Measurements from ENCODE around the gene EYA2. TPM values are rescaled to one million over a fixed set of nuclear protein-coding genes. Genes with fewer than 3 reads are reported as not detected.

EYA2 gene
- total RNA-seq, 1 donor from 2014 or later, result 15.4 TPM

DNA sequence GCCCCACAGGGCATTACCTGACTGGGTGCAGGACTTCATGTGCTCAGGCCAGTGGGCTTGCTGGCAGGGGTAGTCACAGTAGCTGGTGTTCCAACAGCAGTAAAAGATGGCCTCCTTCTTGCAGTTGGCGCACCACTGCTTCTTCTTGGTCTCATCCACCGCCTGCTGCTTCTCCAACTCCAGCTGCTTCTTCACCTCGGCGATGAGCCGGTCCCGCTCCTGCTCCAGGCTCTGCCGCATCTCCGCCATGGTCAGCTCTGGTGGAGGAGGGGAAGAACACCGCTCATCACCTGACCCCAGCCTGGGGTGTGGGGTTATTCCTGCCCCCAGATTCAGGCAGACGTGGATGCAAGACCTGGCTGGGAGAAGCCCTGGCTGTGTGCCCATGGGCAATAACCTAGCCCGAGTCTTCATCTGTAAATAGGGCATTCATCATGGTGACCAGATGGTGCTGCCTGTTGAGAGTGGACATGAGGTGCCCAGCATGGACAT, 329.7 kb downstream of the EYA2 start:
- no peak overlapping the region for H3K4me3 ChIP-seq
- DNase-seq (ENCODE audit: low spot score in 2 of 2), result no peak
- no peak overlapping the region for H3K27ac ChIP-seq
- H3K9me3 ChIP-seq, result no peaks in the 10 kb centered on the region
- peaks cover 56 to 91% of the 10 kb centered on the region in 2 donors for H3K36me3 ChIP-seq
- H3K4me1 ChIP-seq, result no peaks in the 10 kb centered on the region
- H3K27me3 ChIP-seq, result no peaks in the 10 kb centered on the region
- TF ChIP-seq, protein P1, sequence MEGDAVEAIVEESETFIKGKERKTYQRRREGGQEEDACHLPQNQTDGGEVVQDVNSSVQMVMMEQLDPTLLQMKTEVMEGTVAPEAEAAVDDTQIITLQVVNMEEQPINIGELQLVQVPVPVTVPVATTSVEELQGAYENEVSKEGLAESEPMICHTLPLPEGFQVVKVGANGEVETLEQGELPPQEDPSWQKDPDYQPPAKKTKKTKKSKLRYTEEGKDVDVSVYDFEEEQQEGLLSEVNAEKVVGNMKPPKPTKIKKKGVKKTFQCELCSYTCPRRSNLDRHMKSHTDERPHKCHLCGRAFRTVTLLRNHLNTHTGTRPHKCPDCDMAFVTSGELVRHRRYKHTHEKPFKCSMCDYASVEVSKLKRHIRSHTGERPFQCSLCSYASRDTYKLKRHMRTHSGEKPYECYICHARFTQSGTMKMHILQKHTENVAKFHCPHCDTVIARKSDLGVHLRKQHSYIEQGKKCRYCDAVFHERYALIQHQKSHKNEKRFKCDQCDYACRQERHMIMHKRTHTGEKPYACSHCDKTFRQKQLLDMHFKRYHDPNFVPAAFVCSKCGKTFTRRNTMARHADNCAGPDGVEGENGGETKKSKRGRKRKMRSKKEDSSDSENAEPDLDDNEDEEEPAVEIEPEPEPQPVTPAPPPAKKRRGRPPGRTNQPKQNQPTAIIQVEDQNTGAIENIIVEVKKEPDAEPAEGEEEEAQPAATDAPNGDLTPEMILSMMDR (IDR thresholded peaks at IDR 0.05), result no peak
- intact Hi-C loops (cut with DNase I), result no loop called here

DNA sequence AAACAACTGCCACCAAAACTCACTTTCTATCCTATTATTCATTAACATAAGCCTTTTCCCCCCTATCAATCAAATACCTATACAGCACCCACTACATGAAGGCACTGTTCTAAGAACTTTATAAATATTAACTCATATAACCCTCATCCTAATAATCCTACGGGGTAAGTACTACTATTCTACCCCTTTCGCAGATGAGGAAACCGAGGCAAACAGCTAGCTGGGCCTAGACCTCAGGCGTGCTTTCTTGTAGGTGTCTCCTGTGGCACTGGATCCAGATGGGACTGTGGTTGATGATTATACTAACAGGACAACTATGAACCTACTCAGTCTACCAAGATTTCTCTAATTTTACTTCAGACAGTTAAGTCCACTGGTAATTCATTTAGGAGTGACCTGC, 330.2 kb downstream of the EYA2 start:
- Histone ChIP-seq H3K9me3 (no peaks in the 10 kb centered on the region), H3K4me3 (no peak overlapping the region), H3K27me3 (no peaks in the 10 kb centered on the region), H3K4me1 (no peaks in the 10 kb centered on the region), H3K36me3 (peaks cover 55 to 90% of the 10 kb centered on the region in 2 donors), H3K27ac (no peak overlapping the region)
- intact Hi-C loops (cut with DNase I), result no loop called here
- no peak for DNase-seq (ENCODE audit: low spot score in 2 of 2)
- TF ChIP-seq, protein P1 (IDR thresholded peaks at IDR 0.05), result no peak

DNA sequence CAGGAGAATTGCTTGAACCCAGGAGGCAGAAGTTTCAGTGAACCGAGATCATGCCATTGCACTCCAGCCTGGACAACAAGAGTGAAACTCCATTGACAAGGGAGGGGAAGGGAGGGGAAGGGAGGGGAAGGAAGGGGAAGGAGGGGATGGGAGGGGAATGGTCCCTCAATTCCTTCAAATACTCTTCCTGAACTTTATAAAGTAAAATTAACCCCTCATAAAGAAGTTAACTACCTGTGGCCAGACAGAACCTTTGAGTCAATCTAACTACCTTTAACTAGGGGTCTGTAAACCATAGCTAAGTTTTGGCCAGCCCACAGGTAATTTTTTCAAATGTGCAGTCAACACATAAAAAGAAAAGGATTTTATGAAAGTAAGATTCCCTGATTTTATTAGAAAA, 330.8 kb downstream of the EYA2 start:
- peaks cover 50 to 87% of the 10 kb centered on the region in 2 donors for H3K36me3 ChIP-seq
- H3K27me3 ChIP-seq, result no peaks in the 10 kb centered on the region
- H3K4me3 ChIP-seq, result no peak overlapping the region
- H3K27ac ChIP-seq, result no peak overlapping the region
- DNase-seq (ENCODE audit: low spot score in 2 of 2), result no peak
- TF ChIP-seq, protein P1 (IDR thresholded peaks at IDR 0.05), result no peak
- intact Hi-C loops (cut with DNase I), result no loop called here
- H3K9me3 ChIP-seq, result no peaks in the 10 kb centered on the region
- H3K4me1 ChIP-seq, result no peaks in the 10 kb centered on the region

DNA sequence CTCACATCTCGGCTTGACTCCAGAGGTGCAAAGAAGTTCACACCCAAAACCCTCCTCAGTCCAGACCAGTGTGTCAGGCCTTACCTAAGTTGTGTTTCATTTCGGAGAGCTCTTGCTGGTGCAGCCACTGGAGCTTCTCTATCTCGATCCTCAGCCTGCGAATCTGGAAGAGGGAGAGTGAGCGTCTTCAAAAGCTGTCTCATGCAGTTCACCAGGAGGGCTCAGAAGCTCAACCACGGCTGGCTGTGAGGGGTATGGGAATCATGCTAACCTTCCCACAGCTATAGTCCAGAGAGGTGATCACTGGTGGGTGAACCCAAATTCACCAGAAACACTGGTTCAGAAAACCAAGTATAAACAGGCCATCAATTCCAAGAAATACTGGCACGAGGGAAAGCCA, 332.5 kb downstream of the EYA2 start:
- intact Hi-C loops (cut with DNase I), result no loop called here
- DNase-seq (ENCODE audit: low spot score in 2 of 2), result no peak
- H3K27ac ChIP-seq, result no peak overlapping the region
- peaks cover 42 to 76% of the 10 kb centered on the region in 2 donors for H3K36me3 ChIP-seq
- TF ChIP-seq, protein P1 (IDR thresholded peaks at IDR 0.05), result no peak
- no peaks in the 10 kb centered on the region for H3K27me3 ChIP-seq
- H3K9me3 ChIP-seq, result no peaks in the 10 kb centered on the region
- H3K4me1 ChIP-seq, result peaks cover 8 to 12% of the 10 kb centered on the region in 2 donors
- H3K4me3 ChIP-seq, result no peak overlapping the region

DNA sequence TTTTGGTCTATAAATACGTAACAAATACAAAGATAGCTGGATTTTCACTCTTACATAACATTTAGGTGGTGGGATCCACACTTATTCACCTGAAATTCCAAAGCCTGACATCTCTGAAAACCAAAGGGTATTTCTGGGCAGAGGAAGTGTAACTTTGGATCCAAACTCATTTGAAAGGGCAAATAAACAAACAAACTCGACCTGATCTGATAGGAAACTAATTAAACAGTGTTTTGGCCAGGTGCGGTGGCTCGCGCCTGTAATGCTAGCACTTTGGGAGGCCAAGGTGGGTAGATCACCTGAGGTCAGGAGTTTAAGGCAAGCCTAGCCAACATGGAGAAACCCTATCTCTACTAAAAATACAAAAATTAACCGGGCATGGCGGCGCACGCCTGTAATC, 332.9 kb downstream of the EYA2 start:
- no peaks in the 10 kb centered on the region for H3K27me3 ChIP-seq
- no peak for DNase-seq (ENCODE audit: low spot score in 2 of 2)
- H3K27ac ChIP-seq, result no peak overlapping the region
- peaks cover 40 to 72% of the 10 kb centered on the region in 2 donors for H3K36me3 ChIP-seq
- no peaks in the 10 kb centered on the region for H3K9me3 ChIP-seq
- H3K4me3 ChIP-seq, result no peak overlapping the region
- H3K4me1 ChIP-seq, result peaks cover 8 to 14% of the 10 kb centered on the region in 2 donors
- TF ChIP-seq, protein P1 (IDR thresholded peaks at IDR 0.05), result no peak
- intact Hi-C loops (cut with DNase I), result no loop called here

DNA sequence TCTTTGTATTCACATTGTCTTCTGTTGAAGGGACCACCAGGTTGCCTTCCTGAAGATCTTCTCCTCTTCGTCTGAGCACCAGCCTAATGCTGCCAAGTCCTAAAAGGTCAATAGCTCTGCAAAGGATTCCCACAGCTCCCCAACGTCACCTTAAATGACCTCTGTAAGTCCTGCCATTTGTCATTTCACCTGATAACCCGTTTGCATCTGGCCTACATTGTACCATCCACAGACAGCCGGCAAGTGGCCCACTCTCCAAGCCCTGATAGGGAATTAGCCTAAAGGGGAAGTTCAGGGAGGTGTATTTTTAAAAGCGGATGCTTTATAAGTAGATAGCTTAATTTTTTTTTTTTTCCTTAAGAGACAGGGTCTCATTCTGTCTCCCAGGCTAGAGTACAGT, 334.0 kb downstream of the EYA2 start:
- no peaks in the 10 kb centered on the region for H3K27me3 ChIP-seq
- peaks cover 8 to 14% of the 10 kb centered on the region in 2 donors for H3K4me1 ChIP-seq
- peaks cover 31 to 64% of the 10 kb centered on the region in 2 donors for H3K36me3 ChIP-seq
- H3K27ac ChIP-seq, result no peak overlapping the region
- H3K9me3 ChIP-seq, result no peaks in the 10 kb centered on the region
- H3K4me3 ChIP-seq, result no peak overlapping the region
- TF ChIP-seq, protein P1 (IDR thresholded peaks at IDR 0.05), result no peak
- intact Hi-C loops (cut with DNase I), result no loop called here
- DNase-seq (ENCODE audit: low spot score in 2 of 2), result no peak
